NCI-H1048 (cell line): ENCODE results near the gene PEX5.
"Not testable (repeated sequence)": the region's sequence is repeated elsewhere in the genome, so short reads cannot be mapped to it uniquely, and the experiment has no call there.

Experiments used
- DNase-seq: peaks from one replicate; lab custom pipeline; 2025; lab: John Stamatoyannopoulos, UW

PEX5 gene

GRCh38 chr12:7213745-7214144 is 24.3 kb downstream of the PEX5 start:
- DNase-seq: not testable (repeated sequence)

GRCh38 chr12:7217475-7218069 is 28.1 kb downstream of the PEX5 start:
- DNase-seq: no peak

- peak; percentile 49 for DNase-seq
Observed at GRCh38 chr12:7219599-7220243, 30.2 kb downstream of the PEX5 start.

- no peak for DNase-seq
Observed at GRCh38 chr12:7221486-7221885, 32.0 kb downstream of the PEX5 start.

- no peak for DNase-seq
Observed at GRCh38 chr12:7229741-7230140, 40.3 kb downstream of the PEX5 start.

GRCh38 chr12:7241404-7242005 is 52.0 kb downstream of the PEX5 start:
- no peak for DNase-seq

- no peak for DNase-seq
Observed at GRCh38 chr12:7242176-7243101, 53.0 kb downstream of the PEX5 start.

- DNase-seq: not testable (repeated sequence)
Observed at GRCh38 chr12:7251328-7251996, 62.0 kb downstream of the PEX5 start.

- no peak for DNase-seq
Observed at GRCh38 chr12:7259060-7259459, 69.6 kb downstream of the PEX5 start.
